Urinary bladder (tissue), 4 donors: ENCODE measurements around the gene DOK4. TPM values are rescaled to one million over a fixed set of nuclear protein-coding genes. Genes with fewer than 3 reads are reported as not detected.

ENCODE experiments used
- DNase-seq: peaks from one replicate; pipeline ENCODE4 v3.0.0-alpha.2; 2015; ENCODE audit errors: extremely low spot score
- H3K27ac ChIP-seq: one replicate; pipeline ENCODE4 v1.5.1; 2013; ENCODE audit warnings: low read depth, mild to moderate bottlenecking, moderate library complexity
- H3K36me3 ChIP-seq: one replicate; pipeline ENCODE4 v1.6.1; 2013; ENCODE audit warnings: mild to moderate bottlenecking, moderate library complexity; ENCODE audit not compliant: insufficient read depth
- H3K4me1 ChIP-seq: one replicate; pipeline ENCODE4 v1.6.1; 2013; ENCODE audit warnings: mild to moderate bottlenecking, moderate library complexity; ENCODE audit not compliant: insufficient read depth
- H3K4me3 ChIP-seq: one replicate; pipeline ENCODE4 v1.5.1; 2013; ENCODE audit warnings: low read depth, low read length
- WGBS: extraction: QIAGEN DNeasy Blood & Tissue Kit; methylation state at CpG from one replicate; pipeline ENCODE4 v1.1.7; 2013; 5-methylcytosine and 5-hydroxymethylcytosine counted together
- polyA plus RNA-seq: library from polyadenylated mRNA; stranded (reverse); fragments of 200-250 nt; gene quantifications from one replicate; pipeline ENCODE4 v1.2.3, GENCODE V29; 2013
- total RNA-seq: library from RNA; depleted of rRNA; stranded (reverse); fragments of >200 nt; gene quantifications from one replicate; pipeline ENCODE4 v1.2.3, GENCODE V29; 2014
- donor health status: healthy with polysubstance abuse.
- donor health status: healthy.

The DOK4 gene
- total and polyA plus RNA-seq, 2 donors: 11.8 to 21.3 TPM

DNA sequence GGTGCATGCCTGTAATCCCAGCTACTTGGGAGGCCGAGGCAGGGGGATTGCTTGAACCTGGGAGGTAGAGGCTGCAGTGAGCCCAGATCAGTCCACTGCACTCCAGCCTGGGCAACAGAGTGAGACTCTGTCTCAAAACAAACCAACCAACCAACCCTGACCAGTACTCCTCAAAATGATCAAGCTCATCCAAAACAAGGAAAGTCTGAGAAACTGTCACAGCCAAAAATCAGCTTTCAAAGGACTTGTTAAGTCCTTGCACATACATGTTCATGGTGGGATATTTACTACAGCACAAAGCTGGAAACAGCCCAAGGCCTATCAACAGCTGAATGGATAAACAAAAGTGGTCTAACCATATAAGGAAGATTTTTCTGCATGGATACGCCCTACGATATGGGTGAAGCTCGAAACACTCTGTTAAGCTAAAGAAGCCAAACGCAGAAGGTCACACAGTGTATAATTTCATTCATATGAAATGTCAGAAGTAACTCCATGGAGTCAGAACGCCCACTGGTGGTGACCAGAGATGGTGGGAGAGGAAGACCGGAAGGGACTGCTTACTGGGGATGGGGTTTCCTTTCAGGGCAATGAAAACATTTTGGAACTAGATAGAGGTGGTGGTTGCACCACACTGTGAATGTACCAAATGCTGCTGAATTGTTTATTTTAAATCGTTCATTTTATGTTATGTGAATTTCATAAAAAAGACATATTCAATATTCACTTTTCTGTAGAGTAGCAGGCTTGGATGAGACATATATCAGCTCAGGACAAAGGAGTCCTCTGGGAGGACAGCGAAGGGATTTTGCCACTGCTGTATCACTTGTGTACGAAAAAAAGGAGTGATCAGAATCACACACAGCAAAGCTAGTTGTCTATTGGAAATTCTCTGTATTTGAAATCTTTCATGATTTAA is 64.0 kb downstream of the DOK4 start:
- H3K27ac ChIP-seq: no peak overlapping the region
- DNase-seq: peak; percentile 41
- WGBS: 30% methylated on average over 10 of the region's 10 CpGs
- H3K36me3 ChIP-seq: no peaks in the 10 kb centered on the region
- no peak overlapping the region for H3K4me3 ChIP-seq
- no peaks in the 10 kb centered on the region for H3K4me1 ChIP-seq

Other genes with a start within 250 kb of the DOK4 start
- gene ARL2BP, start 241.2 kb downstream of the DOK4 start, total RNA-seq: 84.5 TPM
- gene ARL2BP, start 241.2 kb downstream of the DOK4 start, polyA plus RNA-seq: 58.3 TPM
- 2.5 TPM for gene PLLP, start 201.8 kb downstream of the DOK4 start, total RNA-seq
- 9.5 TPM for gene PLLP, start 201.8 kb downstream of the DOK4 start, polyA plus RNA-seq
- gene CCL22, start 127.7 kb downstream of the DOK4 start, total RNA-seq: not detected
- gene CCL22, start 127.7 kb downstream of the DOK4 start, polyA plus RNA-seq: 0.10 TPM
- 2.1 TPM for gene CX3CL1, start 114.0 kb downstream of the DOK4 start, total RNA-seq
- 56.5 TPM for gene CX3CL1, start 114.0 kb downstream of the DOK4 start, polyA plus RNA-seq
- not detected for gene CCL17, start 81.7 kb downstream of the DOK4 start, total RNA-seq
- gene CCL17, start 81.7 kb downstream of the DOK4 start, polyA plus RNA-seq: not detected
- 38.6 TPM for gene CIAPIN1, start 39.1 kb downstream of the DOK4 start, total RNA-seq
- gene CIAPIN1, start 39.1 kb downstream of the DOK4 start, polyA plus RNA-seq: 24.6 TPM
- gene COQ9, start 39.0 kb downstream of the DOK4 start, total RNA-seq: 37.0 TPM
- gene COQ9, start 39.0 kb downstream of the DOK4 start, polyA plus RNA-seq: 97.6 TPM
- 54.9 TPM for gene POLR2C, start 23.8 kb downstream of the DOK4 start, total RNA-seq
- gene POLR2C, start 23.8 kb downstream of the DOK4 start, polyA plus RNA-seq: 75.1 TPM
- gene CCDC102A, start 50.1 kb upstream of the DOK4 start, total RNA-seq: 12.7 TPM
- gene CCDC102A, start 50.1 kb upstream of the DOK4 start, polyA plus RNA-seq: 25.6 TPM
- 0.21 TPM for gene ADGRG5, start 56.1 kb upstream of the DOK4 start, total RNA-seq
- 0.22 TPM for gene ADGRG5, start 56.1 kb upstream of the DOK4 start, polyA plus RNA-seq
- gene ADGRG1, start 142.1 kb upstream of the DOK4 start, total RNA-seq: 11.5 TPM
- 36.1 TPM for gene ADGRG1, start 142.1 kb upstream of the DOK4 start, polyA plus RNA-seq
- 1.2 TPM for gene ADGRG3, start 181.8 kb upstream of the DOK4 start, total RNA-seq
- 1.5 TPM for gene ADGRG3, start 181.8 kb upstream of the DOK4 start, polyA plus RNA-seq
- gene DRC7, start 208.3 kb upstream of the DOK4 start, total RNA-seq: not detected
- not detected for gene DRC7, start 208.3 kb upstream of the DOK4 start, polyA plus RNA-seq
- gene KATNB1, start 249.3 kb upstream of the DOK4 start, total RNA-seq: 11.9 TPM
- 15.0 TPM for gene KATNB1, start 249.3 kb upstream of the DOK4 start, polyA plus RNA-seq